CD4-positive, alpha-beta T cell treated with Interferon alpha-2 for 1 hour (primary cell): Measurements from ENCODE around the gene NUP210.
"Not testable (repeated sequence)": the region's sequence is repeated elsewhere in the genome, so short reads cannot be mapped to it uniquely, and the experiment has no call there.

Experiments
- DNase-seq, 2 donors: peaks; one replicate each; pipeline ENCODE4 v3.0.0-alpha.2; 2020 to 2022

The NUP210 gene

DNA sequence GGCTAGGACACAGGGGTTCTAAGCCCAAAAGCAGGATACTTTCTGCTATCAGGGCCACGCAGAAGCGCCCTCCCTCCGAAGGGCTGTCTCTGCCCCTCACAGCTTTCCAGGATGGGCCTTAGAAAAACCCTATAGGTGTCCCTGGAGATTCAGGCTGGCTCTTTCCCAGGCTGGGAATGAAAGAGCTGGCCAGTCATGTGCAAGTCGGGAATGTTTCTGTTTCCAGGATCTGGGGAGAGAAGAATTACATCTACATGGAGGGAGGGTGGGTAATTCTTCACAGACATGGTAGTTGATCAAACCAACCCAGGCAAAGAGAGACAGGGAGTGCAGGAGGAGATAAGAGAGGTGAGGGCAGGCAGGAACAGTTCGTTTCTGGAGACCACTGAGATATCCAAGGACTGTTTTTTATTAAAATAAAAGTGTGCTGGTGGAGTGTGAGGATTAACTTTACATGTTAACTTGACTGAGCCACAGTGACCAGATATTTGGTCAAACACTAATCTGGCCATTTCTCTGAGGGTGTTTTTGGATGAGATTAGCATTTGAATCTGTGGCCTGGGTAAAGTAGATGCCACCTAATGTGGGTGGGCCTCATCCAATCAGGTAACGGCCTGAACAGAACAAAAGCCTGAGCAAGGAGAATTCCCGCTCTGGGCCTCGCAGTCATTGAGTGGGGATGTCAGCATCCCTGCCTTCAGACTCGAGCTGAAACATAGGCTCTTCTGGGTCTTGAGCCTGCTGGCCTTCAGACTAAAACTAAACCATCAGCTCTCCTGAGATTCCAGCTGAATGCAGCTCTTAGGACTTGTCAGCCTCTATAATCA, 15.3 kb downstream of the NUP210 start:
- no peak for DNase-seq

DNA sequence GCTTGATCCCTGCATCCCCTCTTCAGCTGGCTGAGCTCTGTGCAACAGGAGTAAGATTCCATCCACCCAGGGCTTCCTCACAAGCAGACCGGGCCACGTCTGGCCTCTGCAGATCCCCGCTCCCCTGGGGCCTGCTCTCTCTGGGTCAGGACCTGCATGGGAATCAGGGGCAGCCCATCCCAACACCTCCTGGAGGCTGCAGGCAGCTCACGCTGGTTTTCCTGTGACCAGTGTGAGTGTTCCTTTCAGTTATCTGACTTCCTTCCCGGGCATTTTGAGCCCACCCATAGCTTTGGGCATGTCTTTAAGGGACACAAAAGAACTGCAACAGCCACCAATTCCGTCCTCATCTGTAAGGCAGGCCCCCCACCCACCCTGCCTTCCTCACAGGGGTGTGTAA, 16.3 kb downstream of the NUP210 start:
- DNase-seq, result no peak

DNA sequence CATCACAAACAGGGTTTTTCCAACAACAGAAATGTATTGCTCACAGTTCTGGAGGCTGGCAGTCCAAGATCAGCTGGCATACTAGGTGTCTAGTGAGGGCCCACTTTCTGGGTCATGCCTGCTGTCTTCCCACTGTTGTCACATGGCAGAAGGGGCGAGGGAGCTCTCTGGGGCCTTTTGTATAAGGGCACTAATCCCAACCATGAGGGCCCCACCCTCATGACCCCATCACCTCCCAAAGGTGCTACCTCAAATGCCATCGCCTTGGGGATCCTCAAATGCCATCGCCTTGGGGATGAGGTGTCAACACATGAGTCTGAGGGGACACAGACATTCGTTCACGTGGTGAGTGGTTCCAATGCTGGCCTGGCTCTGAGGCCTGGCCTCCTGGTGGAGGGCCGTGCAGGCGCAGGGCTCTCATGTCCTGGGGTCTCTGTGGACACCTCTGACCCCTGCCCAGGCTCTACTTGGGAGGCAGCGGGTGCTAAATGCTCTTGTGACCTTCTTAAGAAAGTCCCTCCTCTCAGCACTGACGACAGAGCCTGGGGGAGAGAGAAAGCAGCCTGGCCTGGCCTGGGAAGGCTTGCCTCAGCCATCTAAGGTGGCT, 16.8 kb downstream of the NUP210 start:
- DNase-seq, result no peak

DNA sequence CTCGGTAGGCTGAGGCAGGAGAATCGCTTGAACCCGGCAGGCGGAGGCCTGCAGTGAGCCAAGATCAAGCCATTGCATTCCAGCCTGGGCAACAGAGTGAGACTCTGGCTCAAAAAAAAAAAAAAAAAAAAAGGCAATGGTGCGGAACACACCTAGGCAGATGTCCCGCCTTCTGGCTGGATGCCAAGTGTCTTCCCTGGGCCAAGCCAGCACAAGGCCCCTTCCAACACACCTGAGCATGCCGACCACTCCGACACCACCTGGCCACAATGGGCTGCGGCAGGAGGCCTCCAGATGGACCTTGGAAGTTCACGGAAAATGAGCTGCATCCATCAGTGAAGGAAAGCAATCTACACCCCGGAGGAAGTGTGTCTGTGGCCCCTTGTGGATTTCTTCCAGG, 19.0 kb downstream of the NUP210 start:
- no peak for DNase-seq

DNA sequence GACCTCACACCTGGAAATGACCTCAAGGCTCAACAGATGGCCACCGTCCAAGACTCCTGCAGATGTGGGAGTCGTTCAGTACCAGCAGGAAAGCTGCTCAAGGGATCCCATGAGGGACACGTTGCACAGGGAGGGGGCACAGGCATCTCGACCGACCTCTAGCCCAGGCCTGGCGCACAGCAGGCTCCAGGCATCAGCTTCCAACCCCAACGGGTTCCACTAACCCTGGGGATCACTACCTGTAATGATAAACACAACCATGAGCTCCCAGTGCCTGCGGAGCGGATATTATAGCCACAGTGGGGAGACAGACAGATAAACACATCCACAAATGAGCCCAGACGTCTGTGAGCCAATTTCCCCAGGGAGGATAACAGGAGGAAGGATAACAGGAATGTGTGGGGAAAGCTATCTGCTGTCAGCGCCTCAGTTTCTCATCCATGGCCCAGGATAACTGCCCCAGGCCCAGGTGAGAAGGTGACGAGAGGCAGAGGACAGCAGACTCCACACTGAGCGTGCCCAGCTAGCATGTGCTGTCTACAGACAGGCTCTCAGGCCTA, 19.9 kb downstream of the NUP210 start:
- no peak for DNase-seq

DNA sequence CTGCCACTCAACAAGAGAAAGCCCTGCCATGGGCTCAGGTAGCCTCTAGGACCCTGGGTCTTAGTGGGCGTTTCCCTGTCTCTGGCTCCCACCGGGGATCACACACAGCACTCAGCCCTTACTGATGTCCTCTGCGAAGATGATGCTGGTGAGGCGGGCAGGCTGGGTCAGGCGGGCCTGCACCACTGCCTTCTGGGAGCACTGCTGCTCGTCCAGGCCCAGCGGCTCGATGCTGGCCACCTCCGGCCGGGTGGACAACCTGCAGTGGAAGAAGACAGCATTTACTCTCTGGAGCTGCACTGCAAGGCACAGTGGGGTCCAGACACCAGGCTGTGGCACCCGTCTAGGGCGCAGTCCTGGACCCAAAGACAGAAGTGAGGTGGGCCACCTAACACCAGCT, 20.5 kb downstream of the NUP210 start:
- DNase-seq, result no peak

DNA sequence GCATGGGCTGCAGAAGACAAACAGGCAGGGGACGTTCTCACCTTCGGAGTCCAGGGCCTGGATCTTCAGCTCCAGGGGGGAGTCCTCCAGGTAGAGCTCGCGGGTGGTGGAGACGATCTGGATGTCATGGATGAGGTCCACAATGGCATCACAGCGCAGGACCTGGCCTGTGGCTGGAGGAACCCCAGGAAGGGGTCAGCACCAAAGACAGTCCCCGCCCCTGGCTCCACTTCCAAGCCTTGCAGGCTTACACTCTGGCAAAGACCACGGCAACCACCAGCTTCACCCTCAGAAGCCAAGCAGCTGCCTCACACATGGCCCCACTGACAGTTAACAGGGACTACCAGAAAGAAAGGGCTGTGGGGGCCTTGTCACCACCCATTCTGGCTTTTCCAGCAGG, 22.8 kb downstream of the NUP210 start:
- no peak for DNase-seq

DNA sequence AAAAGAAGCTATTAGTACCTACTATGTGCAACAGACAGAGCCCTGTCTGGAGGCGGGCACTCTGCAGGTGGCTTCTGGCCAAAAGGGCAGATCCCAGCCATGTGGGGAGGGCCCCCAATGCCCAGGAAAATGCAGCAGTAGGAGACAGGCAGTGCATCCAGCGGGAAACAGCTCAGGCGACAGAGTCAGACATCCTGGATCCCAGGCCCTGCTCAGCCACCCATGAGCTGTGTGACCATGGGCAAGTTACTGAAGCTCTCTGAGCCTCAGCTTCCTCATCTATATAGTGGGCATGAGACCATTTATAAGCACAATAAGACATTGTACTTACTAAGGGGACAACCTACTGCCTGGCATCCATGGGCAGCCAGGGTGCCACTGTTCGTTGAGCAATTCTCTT, 25.8 kb downstream of the NUP210 start:
- no peak for DNase-seq

DNA sequence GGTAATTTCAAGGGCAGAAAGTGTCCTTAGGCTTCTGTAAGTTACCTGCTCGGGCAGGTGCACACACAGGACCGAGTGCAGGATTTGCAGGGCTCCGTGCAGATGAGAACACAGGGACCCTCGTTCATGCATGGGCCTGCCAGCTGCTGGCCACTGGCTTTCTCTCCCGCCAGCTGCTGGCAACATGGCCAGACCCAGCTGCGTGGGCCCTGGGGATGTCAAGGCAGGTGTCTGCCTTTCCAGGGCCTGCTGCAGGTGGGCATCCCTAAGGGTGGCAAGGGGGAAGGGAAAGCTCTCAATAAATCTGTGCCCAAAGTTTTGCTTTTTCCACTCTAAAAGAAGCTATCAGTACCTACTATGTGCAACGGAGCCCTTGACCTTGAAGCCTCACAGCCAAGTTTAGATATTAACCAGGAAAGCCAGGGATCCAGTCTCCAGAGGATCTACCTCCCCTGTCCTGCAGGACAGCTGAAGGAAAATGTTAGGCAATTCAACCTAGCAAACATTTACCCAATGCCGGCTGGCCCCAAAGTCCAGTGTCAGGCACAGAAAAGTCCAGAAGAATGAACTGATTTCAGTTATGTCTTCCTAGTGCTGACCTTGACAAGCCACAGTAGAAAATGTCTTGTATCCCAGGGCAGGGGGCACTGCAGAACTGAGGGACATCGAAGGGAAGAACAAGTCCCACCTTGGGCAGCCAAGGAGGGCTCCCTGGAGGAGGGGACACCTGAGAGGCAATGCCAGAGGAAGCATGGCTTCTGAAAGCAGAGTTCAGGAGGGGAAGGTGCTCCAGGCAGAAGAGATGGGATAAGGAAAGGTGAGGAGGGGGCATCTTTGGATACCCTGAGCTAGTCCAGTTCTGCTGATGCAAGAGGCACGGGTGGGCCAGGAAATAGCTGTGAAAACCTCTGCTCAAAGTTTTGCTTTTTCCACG, 26.4 kb downstream of the NUP210 start:
- no peak for DNase-seq

DNA sequence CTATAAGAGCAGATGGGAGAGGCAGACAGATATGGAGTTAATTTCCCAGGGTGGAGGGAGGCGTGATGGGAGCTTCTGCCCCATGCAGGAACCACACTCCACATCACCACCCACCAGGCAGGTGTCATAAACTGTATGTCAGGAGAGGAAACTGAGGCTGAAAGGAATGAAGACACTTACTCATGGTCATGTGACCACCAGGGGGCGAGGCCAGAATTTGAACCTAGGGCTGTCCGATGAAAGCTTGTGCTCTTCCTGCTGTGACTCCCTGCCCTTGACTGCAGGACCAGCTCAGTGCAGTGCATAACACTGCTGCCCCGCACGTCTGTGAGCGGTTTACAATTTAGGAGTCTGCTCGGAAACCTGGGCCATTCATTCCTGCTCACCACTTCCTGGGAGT, 28.8 kb downstream of the NUP210 start:
- DNase-seq, result peak in 1 of 2 donors; percentile 41

DNA sequence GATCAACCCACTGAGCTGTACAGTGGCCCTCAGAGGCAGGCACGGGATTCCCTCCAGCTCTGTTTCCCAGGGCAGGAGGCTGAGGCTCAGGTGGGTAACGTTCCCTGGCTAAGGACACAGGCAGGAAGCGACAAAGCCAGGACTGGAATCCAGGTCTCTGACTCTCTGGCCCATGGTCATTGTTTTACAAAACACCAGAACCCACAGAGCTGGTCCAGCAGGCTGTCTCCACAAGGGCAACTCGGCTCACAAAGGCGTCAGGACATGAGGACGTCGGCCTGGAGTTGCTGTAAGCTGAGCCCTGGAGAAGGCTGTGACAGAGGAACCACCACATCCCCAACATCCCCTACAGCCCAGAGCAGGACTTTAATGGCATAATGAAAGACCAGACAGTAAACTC, 30.7 kb downstream of the NUP210 start:
- no peak for DNase-seq

DNA sequence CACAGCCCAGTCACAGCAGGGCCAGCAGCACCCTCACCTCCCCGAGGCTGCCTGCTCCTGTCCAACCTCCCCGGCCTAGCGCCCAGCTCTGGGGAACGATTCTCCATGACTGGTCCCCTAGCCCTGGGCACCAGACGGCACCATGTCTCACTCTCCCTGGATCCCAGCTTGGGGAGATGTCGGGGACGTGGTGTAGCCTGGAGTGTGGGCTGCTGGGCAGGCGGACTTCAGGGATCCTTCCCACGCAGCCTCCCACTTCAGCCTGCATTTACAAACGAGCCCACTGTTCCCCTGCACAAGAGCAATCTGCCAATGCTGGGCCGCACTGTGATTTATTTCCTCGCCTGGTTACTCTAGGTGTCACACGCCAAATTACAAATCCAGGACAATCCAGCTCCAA, 31.3 kb downstream of the NUP210 start:
- no peak for DNase-seq

DNA sequence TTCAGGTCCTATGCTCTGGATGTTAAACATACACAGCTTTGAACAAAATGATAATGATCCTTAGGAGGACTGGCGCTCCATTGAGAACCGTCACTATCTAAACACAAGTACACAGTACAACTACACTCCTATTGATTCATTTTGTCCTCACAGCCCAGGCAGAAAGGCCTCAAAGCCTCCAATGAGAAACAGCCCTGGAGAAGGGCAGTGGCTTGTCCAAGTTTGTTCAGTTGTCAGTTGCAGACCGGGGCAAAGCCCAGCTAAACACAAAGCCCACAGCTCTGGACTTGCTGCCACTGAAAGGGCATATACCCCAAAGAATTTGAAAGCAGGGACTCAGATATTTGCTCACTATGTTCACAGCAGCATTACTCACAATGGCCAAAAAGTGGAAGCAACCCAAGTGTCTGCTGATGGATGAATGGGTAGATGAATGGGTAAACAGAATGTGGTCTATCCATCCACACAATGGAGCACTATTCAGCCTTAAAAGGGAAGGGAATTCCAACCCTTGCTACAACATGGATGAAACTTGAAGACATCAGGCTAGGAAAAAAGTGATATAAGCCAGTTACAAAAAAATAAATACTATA, 34.7 kb downstream of the NUP210 start:
- DNase-seq, result no peak

DNA sequence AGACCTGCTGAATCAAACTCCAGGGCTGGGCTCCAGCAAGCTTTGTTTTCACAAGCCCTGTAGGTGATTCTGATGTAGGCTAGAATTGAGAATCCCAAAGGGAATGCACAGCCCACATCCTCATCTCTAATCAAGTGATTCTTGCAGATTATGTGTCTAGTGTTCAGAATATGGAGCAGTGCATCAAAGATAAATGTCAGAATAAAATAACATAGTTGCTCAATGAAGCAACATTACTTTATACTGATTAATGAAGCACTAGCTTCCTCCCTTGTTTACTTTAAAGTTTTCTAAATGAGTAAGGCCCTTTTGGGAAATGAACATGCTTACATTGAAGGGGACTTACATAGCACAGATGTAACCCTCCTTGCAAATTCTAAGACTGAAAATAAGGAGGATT, 39.2 kb downstream of the NUP210 start:
- no peak for DNase-seq

DNA sequence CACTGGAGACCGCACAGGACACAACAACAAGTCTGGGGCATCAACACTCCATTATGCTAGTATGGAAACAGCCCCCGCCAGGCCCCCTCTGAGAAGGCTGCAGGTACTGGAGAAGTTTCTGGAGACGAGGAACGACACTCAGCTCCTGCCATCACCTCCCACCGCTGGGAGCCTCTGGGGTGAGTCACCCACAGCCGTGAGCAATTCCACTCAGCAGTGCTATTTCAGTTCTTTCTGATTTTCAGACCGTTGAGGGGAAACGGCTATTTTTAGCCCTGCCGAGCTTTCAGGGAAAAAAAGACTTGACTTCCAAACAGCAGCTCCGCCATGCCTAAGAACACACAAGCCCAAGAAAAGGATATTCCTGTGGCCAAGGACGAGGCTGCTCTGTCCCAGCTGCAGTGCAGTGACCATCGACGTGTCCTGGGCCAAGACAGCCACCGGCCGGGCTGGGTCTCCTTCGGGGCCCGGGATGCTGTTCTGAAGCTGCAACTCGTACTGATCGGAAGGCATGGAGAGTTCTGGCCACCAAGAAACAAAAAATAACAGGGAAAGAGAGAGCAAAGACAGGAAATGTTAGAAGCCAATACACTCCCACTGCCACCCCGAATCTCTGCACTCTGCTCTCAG, 40.8 kb downstream of the NUP210 start:
- no peak for DNase-seq

DNA sequence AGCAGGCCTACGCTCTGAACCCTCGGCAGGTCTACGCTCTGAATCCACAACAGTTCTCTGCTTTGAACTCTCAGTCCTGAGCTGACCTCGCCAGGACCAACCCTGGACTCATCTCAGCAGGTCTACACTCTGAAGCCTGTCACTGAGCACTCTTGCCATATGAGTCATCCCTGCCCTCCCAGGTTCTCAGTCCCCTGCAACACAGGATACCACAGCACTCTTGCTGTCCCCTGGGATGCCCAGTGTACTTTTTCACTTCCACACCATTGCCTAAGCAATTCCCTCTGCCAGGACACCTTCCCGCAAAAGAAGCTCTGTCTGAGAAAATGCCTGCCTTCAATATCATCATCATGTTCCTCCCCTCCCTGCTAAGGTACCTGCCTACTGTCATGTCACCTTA, 42.0 kb downstream of the NUP210 start:
- DNase-seq, result no peak

DNA sequence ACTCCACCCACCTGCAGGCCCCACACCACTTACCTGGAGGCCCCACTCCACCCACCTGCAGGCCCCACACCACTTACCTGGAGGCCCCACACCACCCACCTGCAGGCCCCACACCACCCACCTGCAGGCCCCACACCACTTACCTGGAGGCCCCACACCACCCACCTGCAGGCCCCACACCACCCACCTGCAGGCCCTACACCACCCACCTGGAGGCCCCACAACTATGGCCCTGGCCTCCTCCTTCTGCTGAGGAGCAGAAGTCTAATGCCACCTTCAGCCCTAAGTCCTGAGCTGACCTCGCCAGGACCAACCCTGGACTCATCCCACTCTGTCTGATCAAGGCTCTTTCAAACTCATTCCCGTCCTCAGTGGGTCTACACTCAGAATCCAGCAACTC, 42.4 kb downstream of the NUP210 start:
- DNase-seq, result not testable (repeated sequence)

DNA sequence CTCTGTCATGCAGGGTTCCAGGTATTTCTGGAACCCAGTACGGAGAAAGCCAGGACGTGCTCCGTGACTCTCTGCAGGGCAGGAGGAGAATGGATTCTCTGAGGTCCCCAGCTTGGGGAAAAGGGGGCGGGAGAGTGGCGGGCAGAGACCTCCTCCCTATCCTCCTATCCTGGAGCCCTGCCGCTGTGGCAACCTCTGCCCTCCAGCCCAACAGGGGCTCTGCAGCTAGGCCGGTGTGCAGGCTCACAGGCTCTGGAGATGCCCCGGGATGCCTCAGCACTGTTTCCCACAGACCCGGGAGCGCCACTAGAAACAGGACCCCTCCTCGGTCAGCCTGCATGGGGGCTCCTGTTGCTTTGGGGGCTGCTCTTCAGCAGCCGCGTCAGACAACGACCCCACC, 43.1 kb downstream of the NUP210 start:
- DNase-seq, result no peak

DNA sequence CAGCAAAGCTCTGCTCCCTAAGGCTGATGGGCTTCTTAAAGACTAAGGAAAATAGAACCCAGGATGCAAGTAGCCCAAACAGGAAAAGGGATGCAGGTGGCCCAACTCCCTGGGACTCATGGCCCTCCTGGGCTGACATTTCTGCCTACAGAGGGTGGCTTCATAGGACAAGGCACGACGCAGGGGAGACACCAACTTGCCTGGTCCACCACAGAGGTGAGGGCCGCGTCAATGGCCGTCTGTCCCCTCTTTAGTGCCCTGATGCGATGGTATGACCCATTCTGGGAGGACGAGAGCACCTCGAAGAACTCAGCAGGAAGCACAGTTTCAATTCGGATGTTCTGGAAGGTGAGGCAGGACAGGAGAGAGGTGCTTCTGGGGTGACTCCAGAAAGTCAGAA, 44.0 kb downstream of the NUP210 start:
- DNase-seq, result no peak

DNA sequence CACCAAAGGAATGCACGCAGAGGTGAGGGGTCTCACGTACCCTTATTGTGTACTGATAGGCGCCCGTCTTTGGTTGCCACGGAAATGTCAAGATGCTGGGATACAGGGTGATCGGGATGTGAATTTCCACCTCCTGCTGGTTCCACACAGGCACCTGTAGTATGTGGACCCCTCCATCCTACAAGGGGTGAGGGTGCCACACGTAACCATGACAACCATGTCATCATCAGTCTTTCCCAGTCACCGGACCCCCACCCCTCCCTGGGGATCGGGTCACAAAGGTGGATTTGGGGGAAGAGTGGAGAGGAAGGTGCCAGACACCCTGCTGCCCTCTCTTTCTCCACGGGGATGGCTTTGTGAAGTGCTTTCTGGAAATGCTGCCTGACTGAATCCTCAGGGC, 44.7 kb downstream of the NUP210 start:
- DNase-seq, result no peak

DNA sequence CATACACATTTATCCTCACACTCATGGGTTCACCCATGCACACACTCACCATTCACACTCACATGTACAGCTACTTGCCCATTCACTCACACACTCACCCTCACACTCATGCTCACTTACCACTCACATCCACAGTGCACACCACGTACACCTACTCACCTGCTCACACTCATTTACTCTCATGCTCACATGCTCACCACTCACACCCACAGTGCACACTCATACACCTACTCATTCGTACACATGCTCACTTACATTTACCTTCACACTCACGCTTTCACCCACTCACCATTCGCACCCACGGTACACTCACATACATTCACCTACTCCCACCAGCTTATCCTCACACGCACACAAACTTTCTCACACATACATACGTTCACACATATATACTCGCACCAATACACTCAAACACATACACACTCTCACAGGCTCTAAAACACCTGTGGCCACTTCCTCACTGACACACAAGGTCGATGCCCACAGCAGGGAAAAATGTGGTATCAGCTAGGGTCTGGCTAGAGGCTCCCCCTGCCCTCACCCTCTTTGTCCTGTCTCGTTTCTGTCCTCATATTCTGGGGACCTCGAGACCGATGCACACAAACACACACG, 46.0 kb downstream of the NUP210 start:
- DNase-seq, result no peak

DNA sequence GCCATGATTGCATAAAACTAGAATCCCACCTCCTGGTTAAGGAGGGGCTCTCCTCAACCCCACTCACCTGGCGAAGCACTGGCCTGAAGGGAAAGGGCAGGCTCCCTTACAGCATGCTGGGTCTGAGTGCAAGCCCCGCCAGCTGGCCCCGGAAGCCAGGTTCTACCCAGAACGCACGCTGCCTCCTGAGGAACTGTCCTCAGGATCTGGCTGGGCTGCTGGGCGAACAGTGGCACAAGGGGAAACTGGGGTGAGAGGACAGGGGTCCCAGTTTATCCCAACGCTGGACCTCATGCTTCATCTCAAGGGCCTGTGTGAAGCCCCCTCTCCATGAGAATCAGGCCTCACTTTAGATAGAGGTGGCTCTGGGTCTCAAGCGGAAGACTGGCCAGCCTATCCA, 47.5 kb downstream of the NUP210 start:
- DNase-seq, result no peak
